ENCODE data around the gene INSR.

The INSR gene

DNA sequence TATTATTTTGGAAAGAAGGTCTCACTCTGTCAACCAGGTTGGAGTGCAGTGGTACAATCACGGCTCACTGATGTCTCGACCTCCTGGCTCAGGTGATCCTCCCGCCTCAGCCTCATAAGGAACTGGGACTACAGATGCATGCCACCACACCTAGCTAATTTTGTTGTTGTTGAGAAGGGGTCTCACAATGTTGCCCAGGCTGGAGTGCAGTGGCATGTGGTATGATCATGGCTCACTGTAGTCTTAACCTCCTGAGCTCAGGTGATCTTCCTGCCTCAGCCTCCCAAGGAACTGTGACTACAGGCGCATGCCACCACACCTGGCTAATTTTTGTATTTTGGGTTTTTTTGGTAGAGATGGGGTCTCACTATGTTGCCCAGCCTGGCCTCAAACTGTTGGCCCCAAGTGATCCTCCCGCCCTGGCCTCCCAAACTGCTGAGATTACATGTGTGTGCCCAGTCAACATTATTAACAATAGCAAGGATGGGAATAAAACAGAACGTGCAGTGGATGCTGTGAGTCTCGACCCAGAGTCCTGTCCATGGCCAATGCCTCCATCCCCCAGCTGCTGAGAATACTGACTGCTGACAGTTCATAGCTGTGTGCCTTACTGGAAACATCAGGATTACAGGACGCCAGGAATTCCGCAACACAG is 230.3 kb downstream of the INSR start:
- Histone ChIP-seq H3K4me1 (ENCODE audit: control insufficient read depth, insufficient read depth, low read length) (no peaks in the 10 kb centered on the region), H3K4me3 (ENCODE audit: low read depth, low read length) (no peak overlapping the region)

DNA sequence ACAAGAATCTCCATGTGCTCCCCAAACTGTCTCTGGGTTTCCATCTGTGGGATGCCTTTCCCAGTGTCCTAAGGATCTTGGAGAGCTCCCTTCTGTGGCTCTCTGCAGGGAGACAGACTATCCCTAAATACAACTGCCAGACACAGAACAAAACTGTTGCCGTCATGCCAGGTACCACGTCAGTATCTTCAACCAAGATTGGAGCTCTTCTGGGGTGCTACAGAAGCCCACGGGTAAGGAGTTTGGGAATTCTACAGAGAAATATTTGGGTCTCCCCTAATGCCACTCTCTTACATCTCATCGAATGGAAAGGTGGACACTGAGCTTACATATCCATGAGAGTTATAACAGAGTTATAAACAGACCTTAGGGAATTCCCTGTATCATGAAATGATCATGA is 230.9 kb downstream of the INSR start:
- Histone ChIP-seq H3K9ac (ENCODE audit: low read length) (no peak overlapping the region), H3K9me3 (ENCODE audit: control insufficient read depth, insufficient read depth, low read depth, low read length) (peaks cover 11% of the 10 kb centered on the region; the same call in 1 of the 2 replicates), H3K4me3 (ENCODE audit: low read depth, low read length) (no peak overlapping the region), H3K36me3 (ENCODE audit: control insufficient read depth, insufficient read depth, low read length) (no peaks in the 10 kb centered on the region), H3K27me3 (ENCODE audit: control insufficient read depth, insufficient read depth, low read length) (no peaks in the 10 kb centered on the region), H3K4me1 (ENCODE audit: control insufficient read depth, insufficient read depth, low read length) (no peaks in the 10 kb centered on the region), H3K27ac (ENCODE audit: low read depth, low read length) (no peak overlapping the region)

More for the DNA sequence above, 230.3 kb downstream of the INSR start:
- H3K27ac ChIP-seq (ENCODE audit: low read depth, low read length), result no peak overlapping the region
- H3K27me3 ChIP-seq (ENCODE audit: control insufficient read depth, insufficient read depth, low read length), result no peaks in the 10 kb centered on the region
- peaks cover 11% of the 10 kb centered on the region; the same call in 1 of the 2 replicates for H3K9me3 ChIP-seq (ENCODE audit: control insufficient read depth, insufficient read depth, low read depth, low read length)
- no peak overlapping the region for H3K9ac ChIP-seq (ENCODE audit: low read length)
- no peaks in the 10 kb centered on the region for H3K36me3 ChIP-seq (ENCODE audit: control insufficient read depth, insufficient read depth, low read length)

Measured in HUES6 (cell line).